ENCODE results near the gene HDAC8.

DNA sequence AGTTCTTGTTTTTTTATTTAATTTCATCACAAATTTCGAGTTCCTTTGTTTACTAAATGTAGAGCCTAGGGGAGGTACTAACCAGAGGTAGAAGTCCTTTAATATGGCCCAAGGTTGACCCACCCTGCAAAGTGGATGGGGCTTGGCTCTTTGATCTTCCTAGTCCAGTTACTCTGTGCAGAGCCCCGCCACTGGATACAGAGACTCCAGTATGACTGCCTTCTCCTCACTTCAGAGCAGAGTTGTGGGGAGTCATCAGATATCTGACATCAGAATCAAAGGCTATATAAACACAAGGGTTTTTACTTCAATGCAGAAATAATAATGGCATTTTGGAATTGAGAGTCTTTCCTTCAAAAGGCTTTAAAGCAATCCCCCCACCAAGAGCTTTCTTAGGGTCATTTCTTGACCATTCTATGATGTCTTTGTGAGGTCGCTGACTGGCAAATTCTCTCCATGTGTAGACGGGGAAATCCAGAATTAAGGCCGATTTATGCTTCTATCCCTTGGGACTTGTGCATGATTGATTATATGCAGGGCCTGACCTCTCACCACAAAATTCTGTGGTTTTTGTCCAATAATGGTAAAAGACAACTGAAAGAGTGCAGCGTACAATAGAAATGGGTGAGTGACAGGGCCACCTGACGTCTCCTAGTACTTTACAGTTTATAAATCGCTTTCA, 178.7 kb downstream of the HDAC8 start:
- TF ChIP-seq, protein P1, sequence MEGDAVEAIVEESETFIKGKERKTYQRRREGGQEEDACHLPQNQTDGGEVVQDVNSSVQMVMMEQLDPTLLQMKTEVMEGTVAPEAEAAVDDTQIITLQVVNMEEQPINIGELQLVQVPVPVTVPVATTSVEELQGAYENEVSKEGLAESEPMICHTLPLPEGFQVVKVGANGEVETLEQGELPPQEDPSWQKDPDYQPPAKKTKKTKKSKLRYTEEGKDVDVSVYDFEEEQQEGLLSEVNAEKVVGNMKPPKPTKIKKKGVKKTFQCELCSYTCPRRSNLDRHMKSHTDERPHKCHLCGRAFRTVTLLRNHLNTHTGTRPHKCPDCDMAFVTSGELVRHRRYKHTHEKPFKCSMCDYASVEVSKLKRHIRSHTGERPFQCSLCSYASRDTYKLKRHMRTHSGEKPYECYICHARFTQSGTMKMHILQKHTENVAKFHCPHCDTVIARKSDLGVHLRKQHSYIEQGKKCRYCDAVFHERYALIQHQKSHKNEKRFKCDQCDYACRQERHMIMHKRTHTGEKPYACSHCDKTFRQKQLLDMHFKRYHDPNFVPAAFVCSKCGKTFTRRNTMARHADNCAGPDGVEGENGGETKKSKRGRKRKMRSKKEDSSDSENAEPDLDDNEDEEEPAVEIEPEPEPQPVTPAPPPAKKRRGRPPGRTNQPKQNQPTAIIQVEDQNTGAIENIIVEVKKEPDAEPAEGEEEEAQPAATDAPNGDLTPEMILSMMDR (IDR thresholded peaks at IDR 0.05 in 4 of 5, conservative IDR thresholded peaks at IDR 0.05 in 1 of 5): no peak
- no peak for TF ChIP-seq POLR2A (IDR thresholded peaks at IDR 0.05)

Measured in gastrocnemius medialis (tissue), 4 donors.